A673 (cell line): Measurements from ENCODE around the gene CASTOR2. TPM values are rescaled to one million over a fixed set of nuclear protein-coding genes. Genes with fewer than 3 reads are reported as not detected.

Source experiments
- BruUV-seq: library from RNA; stranded (reverse); fragments of 400-500 nt; replicated peaks from 2 replicates; lab custom pipeline; 2021; lab: Mats Ljungman, UMichigan
- CTCF ChIA-PET: fragments of 300-600 bp; sonication (Branson Sonifier 250); formaldehyde crosslinking; loops from one replicate; lab custom pipeline; 2022; ENCODE audit warnings: antibody characterized with exemption; lab: Charles Lee
- POLR2A ChIA-PET: fragments of 300-600 bp; sonication (Branson Sonifier 250); formaldehyde crosslinking; loops from one replicate; lab custom pipeline; 2022; ENCODE audit warnings: antibody characterized with exemption; ENCODE audit not compliant: low non-redundant PET; lab: Charles Lee
- DNase-seq: peaks from one replicate; pipeline ENCODE4 v3.0.0-alpha.2; 2015; ENCODE audit warnings: low spot score
- H3K27ac ChIP-seq: fragments of 200-600 bp; sonication (generic); 2 replicates; pipeline ENCODE4 v1.5.1; 2016; ENCODE audit warnings: mixed run types, low read depth, mild to moderate bottlenecking, mixed read lengths, antibody characterized with exemption, low read length; ENCODE audit not compliant: poor library complexity, severe bottlenecking
- H3K27me3 ChIP-seq: fragments of 200-600 bp; sonication (generic); replicated peaks from 2 replicates; pipeline ENCODE4 v1.6.1; 2017; ENCODE audit warnings: mixed run types, low read depth, mild to moderate bottlenecking, mixed read lengths, antibody characterized with exemption, low read length; ENCODE audit not compliant: insufficient read depth, poor library complexity
- H3K36me3 ChIP-seq: fragments of 200-600 bp; sonication (generic); 2 replicates; pipeline ENCODE4 v1.6.1; 2016; ENCODE audit warnings: mixed run types, mild to moderate bottlenecking, mixed read lengths, antibody characterized with exemption, low read length; ENCODE audit not compliant: insufficient read depth, poor library complexity, severe bottlenecking
- H3K4me1 ChIP-seq: fragments of 200-600 bp; sonication (generic); 2 replicates; pipeline ENCODE4 v1.6.1; 2017; ENCODE audit warnings: mixed run types, mild to moderate bottlenecking, mixed read lengths, antibody characterized with exemption, low read length; ENCODE audit not compliant: insufficient read depth, poor library complexity, severe bottlenecking
- H3K4me3 ChIP-seq: fragments of 200-600 bp; sonication (generic); 2 replicates; pipeline ENCODE4 v1.5.1; 2016; ENCODE audit warnings: low read depth, mixed run types, mild to moderate bottlenecking, mixed read lengths, low read length; ENCODE audit not compliant: poor library complexity, severe bottlenecking
- H3K9me3 ChIP-seq: fragments of 200-600 bp; sonication (generic); 2 replicates; pipeline ENCODE4 v1.6.1; 2016; ENCODE audit warnings: mixed run types, low read depth, mild to moderate bottlenecking, mixed read lengths, antibody characterized with exemption, low read length; ENCODE audit not compliant: poor library complexity, severe bottlenecking
- EZH2 ChIP-seq: fragments of 200-600 bp; sonication (generic); IDR thresholded peaks from 2 replicates; pipeline ENCODE4 v1.6.1; 2017; ENCODE audit warnings: borderline replicate concordance, low read depth, mild to moderate bottlenecking, mixed read lengths, antibody characterized with exemption, low read length; ENCODE audit not compliant: poor library complexity, severe bottlenecking
- intact Hi-C: fragments of 100-400 bp; cut with micrococcal nuclease; formaldehyde crosslinking; loops from one replicate; pipeline ENCODE4 v1.10.0; 2022; ENCODE audit not compliant: unreplicated experiment
- total RNA-seq: library from RNA; stranded (reverse); gene quantifications from 2 replicates; pipeline ENCODE4 v1.2.3, GENCODE V29; 2021
- TF ChIP-seq, protein P1 (sequence below): fragments of 300-800, 200-600 bp; sonication (generic); conservative IDR thresholded peaks from 2 replicates; pipeline ENCODE4 v1.5.1; 2017; ENCODE audit warnings: low read depth, mild to moderate bottlenecking, antibody characterized with exemption, low read length, moderate library complexity, mixed read lengths

The CASTOR2 gene
- total RNA-seq, 1 experiment from 2014 or later, result 20.5 TPM

DNA sequence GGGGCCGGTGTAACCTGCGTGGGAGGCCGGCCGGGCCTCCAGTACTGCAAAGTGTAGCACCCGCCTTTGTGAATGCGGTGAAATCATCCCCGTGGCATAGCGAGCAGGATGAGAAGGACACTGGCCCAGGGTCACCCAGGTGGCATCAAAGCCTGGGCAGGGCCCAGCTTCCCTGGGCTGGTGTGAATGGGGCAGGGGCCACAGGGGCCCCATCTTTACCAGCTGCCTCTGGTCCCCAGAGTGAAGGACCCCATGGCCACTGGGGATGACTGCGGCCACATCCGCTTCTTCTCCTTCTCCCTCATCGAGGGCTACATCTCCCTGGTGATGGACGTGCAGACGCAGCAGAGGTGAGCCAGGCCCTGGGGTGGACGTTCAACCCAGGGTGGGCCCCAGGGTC is 55.3 kb downstream of the CASTOR2 start:
- no peak for DNase-seq
- Histone ChIP-seq H3K9me3 (no peaks in the 10 kb centered on the region), H3K27ac (no peak overlapping the region), H3K36me3 (no peaks in the 10 kb centered on the region), H3K27me3 (no peaks in the 10 kb centered on the region), H3K4me3 (no peak overlapping the region), H3K4me1 (no peaks in the 10 kb centered on the region)
- intact Hi-C loops, result no loop called here
- ChIA-PET CTCF (no interaction called here), POLR2A (no interaction called here)
- TF ChIP-seq EZH2, result no peak
- TF ChIP-seq, protein P1, sequence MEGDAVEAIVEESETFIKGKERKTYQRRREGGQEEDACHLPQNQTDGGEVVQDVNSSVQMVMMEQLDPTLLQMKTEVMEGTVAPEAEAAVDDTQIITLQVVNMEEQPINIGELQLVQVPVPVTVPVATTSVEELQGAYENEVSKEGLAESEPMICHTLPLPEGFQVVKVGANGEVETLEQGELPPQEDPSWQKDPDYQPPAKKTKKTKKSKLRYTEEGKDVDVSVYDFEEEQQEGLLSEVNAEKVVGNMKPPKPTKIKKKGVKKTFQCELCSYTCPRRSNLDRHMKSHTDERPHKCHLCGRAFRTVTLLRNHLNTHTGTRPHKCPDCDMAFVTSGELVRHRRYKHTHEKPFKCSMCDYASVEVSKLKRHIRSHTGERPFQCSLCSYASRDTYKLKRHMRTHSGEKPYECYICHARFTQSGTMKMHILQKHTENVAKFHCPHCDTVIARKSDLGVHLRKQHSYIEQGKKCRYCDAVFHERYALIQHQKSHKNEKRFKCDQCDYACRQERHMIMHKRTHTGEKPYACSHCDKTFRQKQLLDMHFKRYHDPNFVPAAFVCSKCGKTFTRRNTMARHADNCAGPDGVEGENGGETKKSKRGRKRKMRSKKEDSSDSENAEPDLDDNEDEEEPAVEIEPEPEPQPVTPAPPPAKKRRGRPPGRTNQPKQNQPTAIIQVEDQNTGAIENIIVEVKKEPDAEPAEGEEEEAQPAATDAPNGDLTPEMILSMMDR, result no peak
- BruUV-seq, result no TSS peak

DNA sequence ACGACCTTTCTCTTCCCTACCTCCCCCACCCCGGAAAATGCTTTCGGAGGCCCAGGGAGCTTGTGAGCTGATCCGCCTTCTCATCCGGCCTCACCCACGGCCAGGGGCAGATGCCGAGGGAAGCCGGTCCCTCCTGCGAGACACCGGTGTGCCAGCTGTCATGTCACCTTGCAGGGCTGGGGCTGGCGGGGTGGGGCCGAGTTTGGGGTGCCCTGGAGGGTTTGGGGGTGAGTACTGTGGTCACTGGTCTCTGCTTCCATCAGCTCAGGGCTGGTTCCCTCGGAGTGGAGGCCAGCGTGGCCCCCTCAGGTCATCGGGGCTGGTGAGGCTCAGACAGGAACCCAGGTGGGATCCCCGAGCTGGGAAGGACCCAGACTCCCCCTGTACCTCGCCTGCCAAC is 60.4 kb downstream of the CASTOR2 start:
- TF ChIP-seq, protein P1, result no peak
- no peak for TF ChIP-seq EZH2
- Histone ChIP-seq H3K36me3 (no peaks in the 10 kb centered on the region), H3K4me1 (no peaks in the 10 kb centered on the region), H3K27me3 (no peaks in the 10 kb centered on the region), H3K4me3 (no peak overlapping the region), H3K27ac (no peak overlapping the region), H3K9me3 (no peaks in the 10 kb centered on the region)
- no TSS peak for BruUV-seq
- intact Hi-C loops, result no loop called here
- CTCF ChIA-PET, result no interaction called here
- POLR2A ChIA-PET, result no interaction called here
- no peak for DNase-seq

DNA sequence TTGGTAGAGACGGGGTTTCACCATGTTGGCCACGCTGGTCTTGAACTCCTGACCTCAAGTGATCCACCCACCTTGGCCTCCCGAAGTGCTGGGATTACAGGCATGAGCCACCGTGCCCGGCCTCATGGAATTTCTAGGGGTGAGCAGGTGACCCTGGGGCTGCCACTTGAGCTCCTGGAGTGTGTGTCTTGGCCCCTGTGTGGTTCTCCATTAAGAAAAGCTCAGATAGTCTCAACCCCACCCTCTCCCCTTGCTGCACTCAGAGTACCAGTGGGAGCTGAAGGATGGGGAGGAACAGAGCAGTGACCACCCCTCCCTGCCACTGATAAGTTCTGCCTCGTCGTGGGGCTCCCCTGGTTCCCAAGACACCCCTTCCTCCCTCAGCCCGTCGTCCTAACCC is 63.8 kb downstream of the CASTOR2 start:
- CTCF ChIA-PET, result no interaction called here
- Histone ChIP-seq H3K4me3 (no peak overlapping the region), H3K36me3 (no peaks in the 10 kb centered on the region), H3K27me3 (no peaks in the 10 kb centered on the region), H3K9me3 (no peaks in the 10 kb centered on the region), H3K27ac (no peak overlapping the region), H3K4me1 (no peaks in the 10 kb centered on the region)
- intact Hi-C loops, result no loop called here
- no peak for TF ChIP-seq EZH2
- TF ChIP-seq, protein P1, result no peak
- DNase-seq, result no peak
- BruUV-seq, result no TSS peak
- POLR2A ChIA-PET, result interaction anchor here (0.6 kb wide), 1 partner anchor 35 kb away, joined by 4 read pairs; no protein-coding TSS in a partner anchor
